HG03103 (cell line): ENCODE results near the gene KCTD16.

Experiments
- ATAC-seq: cut with Tn5 transposase; IDR thresholded peaks from one replicate; pipeline ENCODE4 v1.9.1; 2021; ENCODE audit warnings: low read depth; ENCODE audit not compliant: unreplicated experiment

Gene KCTD16

DNA sequence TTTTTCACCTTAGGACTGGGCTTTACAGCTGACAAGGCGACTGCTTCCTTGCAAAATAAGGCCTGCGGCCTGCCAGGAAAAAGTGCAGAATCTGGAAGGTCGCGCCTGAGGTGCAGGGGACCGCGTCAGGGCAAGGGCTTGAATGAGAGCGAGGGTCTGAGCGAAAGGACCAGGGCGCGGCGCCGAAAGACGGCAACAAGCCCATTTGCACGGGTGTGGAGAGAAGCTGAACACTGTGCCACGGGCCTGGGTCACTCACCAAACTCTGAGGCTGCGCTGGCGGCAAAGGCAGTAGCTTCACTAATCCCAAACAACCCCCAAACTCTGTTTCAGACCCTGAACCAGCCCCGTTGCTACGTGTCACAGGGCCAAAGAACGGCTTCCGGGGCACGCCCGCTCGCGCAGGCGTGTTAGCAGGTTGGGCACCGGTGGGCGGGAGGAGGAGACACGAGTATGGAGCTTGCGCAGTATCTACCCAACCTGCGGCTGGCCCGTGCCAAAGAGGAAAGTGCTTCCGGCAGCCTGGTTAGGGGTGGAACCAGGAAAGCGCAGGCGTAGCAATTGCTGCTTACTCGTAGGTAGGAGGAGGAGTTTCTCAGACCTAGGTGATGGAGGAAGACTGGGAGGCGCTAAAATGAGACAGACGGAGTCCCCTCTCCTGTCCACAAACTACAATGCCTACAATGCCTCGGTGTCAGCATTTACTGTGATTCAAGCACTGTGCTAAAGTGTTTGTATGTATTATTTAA lies at the start of gene KCTD16, which contains the start of gene YIPF5:
TSS of gene KCTD16 (plus strand) at position 598 of the 749 bp plus-strand sequence.
TSS of gene YIPF5 (minus strand) at position 384 of the 749 bp plus-strand sequence. CDS start 704 bp downstream, outside the sequence.
- ATAC-seq = peak; percentile 99

DNA sequence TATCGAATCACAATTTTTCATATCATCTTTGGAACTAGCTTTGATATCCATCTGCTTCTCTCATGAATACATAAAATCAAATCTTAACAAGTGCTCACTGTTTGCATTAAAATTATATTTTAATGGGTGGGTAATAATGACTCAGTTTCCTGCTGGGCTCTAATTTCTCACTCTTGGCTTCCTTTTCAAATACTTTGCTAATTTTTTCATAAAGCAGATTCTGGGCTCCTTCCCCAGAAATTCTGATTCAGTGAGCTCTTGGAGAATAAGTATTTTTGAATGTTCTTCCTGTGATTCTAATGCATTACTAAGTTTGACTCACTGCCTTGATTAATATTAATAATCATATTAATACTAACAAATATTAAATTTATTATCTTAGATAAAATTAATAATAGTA lies 49.1 kb upstream of the KCTD16 start:
- no peak for ATAC-seq

DNA sequence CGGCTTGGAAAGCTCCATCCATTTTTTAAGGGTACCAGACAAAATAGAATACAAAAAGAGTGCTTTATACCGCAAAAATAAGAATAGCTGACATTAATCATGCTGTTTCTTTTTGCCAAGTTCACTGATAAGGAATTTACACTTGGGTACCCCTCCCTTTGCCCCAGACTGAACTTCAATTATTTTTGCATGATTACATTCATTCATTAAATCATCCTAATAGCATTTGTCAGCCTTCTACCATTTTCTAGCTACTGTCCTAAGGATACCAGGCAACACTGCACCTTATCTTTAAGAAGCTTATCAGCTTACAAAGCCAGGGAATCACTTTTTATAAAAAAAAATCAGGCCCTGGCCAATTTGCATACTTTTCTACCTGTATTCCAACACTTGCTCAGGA lies 48.6 kb upstream of the KCTD16 start:
- no peak for ATAC-seq

DNA sequence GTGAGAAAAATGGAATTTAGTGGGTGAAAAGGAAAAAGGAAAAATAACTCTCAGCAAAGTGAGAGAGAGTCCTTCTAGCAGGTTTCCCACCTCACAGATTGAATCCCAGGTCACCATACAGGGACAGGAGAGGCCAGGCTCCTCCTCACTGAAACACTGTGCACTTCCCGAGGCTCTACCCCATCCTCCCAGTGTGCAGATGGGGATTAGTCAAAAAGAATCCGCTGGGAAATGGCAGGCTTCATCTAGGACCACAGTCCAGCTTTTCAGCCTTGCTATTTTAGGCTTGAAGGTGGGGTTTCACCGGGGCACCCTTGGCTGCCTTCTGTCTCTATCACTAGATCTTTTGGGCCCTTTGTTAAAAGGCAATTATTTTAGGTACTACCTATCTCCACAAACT lies 48.0 kb upstream of the KCTD16 start:
- ATAC-seq = no peak

DNA sequence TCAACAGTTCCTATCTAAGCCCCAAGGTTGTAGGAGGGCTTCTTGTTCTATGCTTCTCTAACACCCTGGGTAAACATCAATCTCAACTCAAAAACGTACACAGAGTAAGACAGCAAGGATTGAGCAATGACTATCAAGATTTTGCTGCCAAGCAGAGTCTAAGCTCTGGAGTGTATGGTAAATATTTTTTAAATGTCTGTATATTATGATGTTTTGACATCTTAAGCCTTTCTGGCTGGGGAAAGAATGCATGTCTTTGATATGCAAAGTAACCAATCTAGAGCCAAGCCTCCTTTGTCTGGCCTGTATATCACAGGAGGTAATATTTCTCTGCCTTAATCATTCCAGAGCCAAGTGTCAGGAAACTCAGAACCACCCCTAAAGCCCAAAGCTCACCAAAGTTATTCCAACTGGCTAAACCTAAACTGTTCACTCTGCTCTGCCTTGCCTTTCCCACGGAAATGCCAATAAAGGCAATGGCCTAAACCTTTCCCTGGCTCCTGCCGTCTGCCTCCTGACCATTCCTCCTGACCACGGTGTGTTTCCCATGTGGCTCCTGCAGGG lies 45.4 kb upstream of the KCTD16 start:
- ATAC-seq = no peak

DNA sequence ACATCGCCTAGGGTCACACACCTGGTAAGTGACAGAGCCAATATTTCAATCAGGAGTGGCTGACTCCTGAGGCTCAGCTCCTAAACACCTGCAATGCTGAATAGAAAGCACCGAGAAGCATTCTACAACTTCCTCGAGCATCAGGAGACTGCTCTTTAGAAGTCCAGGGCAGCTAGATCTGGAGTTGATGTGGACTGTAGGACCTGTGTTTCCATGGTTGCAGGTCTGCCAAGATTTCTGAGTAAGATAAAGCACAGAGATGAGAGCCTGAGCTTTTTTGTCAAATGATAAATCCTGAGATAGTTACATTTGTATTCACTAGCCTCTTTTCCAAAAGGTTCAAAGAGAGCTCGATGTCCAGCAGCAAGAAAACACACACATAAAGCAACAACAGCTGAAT lies 44.0 kb upstream of the KCTD16 start:
- ATAC-seq = no peak

DNA sequence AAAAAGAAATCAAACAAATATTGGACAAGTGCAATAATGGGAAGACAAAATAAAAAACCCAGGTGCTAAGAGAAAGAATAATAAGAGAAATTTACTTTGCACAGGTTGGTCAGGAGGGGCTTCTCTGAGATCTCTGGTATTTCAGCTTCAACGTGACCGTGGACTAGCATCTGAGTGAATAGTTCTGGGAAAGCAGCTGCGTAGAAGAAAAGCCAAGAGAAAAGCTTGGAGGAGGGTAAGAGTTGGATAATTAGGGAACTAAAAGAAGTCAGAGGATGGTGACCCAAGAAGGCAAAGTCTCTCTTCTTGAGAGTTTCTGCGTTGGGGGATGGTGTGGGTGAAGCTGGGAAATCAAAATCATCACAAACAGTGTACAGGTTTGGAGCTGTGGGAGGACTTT lies 41.8 kb upstream of the KCTD16 start:
- no peak for ATAC-seq

DNA sequence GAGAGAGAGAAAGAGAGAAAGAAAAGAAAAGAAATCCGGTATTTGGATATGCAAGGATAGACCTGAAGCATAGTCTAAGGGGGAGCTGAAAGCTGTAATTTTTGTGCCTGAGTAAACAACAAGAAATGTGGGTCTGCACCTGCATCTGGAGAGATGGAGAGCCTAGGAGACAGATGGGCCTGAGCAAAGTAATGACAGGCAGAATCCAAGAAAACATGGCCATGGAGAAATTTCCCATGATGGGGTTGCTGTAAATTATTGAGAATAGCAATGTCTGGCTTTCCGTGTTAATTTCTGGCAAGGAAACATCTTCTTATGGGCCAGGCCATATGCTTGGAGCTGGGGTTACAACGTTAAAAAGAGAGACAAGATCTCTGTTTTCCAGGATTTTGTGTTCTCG lies 40.4 kb upstream of the KCTD16 start:
- ATAC-seq = no peak

DNA sequence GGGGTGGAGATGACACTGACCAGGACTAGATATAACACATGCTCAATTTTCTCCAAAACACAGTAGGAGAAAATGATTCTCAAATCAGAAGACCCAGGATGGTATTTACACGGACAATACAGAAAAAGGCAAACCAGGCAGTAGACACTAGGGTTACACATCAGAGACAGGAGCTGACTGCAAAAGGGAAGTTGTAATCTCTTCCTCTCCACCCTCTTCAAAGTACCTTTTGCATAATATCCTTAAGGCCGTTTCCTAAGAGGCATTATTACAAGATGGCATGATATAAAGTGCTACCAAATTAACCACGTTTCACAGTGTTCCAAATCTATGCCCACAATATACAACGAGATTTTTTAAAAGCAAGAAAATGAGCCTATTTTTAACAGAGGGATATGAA lies 39.4 kb upstream of the KCTD16 start:
- no peak for ATAC-seq

DNA sequence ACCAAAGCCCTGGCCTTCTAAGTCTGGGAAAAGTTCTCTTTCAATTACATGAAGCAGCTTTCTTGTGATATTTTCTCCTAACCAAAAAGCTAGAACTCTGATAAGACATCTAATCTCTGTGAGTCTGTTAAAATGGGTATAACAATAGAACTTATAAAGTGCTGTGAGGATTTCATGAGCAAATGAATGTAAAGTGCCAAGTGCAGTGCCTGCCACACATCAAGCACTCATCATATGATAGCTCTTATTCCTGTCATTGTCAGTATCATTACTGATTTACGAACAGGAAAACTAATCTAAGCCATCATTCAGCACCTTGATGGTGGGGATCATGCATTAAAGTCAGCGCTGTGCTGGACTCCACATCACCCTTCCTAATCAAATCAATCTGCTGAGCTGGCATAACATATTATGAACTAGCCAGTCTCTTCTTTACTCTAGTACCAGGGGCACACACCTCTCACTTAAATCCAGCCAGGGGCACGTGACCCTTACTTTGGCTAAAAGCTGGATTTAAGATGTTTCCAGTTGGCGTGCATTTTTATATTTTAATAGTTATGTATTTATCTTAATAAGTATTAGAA lies 37.5 kb upstream of the KCTD16 start:
- ATAC-seq = no peak

DNA sequence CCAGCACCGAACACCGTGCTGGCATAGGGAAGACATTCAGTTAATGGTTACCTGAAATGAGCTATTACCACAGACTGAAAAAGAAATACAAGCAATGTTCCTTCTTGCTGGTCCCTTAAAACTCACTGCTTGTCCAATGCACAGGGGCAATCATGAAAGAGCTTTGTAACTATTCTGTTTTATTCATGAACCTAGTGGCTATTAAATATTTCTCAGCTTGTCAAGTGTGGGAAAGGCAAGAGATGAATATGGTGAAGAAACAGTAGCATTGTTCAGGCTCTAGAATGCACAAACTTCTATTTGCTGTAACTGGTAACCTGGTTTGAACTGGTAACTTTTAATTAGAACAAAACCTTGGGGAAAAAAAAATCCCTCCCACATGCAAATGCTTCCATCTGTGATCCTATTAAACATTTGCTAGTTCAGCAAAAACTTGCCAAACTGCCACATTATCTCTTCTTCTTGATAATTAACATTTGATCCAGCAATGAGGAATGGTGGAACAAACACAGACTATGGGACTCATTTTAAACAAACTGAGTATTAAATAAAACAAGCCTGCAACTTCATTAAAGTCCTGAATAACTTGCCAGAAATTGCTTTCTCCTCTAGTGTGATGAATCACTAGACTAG lies 36.4 kb upstream of the KCTD16 start:
- ATAC-seq = no peak

DNA sequence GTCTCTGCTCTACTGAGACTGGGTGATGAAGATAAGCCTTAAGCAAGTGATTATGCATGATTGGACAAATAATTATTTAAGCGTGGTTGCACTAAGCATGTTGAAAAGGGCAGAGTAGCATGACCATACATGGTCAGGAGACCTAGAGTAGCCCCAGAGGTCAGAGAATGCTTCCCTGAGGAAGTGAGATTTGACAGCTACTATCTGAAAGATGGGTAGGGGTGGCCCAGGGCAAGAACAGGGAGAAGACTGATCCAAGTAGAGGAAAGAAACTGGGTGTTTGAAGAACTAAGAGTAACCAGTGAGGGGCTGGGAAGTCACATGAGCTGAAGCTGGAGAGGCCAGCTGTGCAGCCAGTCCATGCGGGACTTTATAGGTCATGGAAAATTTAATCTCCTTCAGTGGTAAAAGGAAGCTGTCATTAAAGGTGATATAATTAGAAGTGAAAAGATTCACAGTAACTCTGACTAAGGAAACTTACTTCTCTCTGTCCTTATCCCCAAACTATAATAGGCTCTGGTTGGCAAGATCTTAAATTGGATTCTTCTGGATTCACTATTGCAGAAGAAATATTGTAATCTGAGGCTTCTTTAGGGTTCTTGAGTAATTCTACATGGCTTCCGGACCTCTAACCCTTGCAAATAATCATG lies 35.4 kb upstream of the KCTD16 start:
- no peak for ATAC-seq

DNA sequence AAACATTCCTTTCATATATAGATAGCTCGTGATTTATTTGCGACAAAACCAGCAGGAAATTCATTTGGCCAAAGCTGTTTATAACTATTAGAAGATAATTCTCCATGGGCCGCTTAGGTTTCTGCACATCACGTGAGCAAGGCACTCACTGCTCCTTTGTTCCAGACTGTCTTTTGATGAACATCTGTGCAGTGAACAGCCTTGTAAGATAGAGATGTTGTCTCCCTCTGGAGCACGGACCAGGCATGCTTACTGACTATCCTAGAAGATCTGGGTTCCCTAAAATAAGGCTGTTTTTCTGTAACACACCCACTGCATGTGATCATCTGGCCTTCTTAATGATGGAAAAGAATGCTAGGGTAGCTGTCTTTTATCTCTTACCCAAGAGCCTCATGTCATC lies 31.1 kb upstream of the KCTD16 start:
- ATAC-seq = no peak

DNA sequence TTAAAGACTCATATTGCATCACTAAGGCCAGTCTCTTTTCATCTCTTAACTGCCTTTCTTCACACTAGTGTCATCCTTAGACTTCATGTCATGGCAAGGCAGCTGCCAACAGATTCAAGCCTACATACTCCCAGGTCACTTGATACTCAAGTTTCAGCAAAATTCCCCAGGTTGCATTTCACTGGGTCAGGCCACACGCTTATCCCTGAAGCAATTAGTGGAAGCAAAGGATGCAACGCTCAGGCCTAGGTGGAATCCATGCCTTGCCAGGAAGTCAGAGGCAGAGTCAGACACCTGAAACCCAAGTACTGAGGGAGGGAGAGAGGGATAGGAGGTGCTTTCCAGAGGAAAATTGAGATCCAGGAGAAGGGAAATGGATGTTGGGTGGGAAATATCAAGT lies 29.1 kb upstream of the KCTD16 start:
- ATAC-seq = no peak

DNA sequence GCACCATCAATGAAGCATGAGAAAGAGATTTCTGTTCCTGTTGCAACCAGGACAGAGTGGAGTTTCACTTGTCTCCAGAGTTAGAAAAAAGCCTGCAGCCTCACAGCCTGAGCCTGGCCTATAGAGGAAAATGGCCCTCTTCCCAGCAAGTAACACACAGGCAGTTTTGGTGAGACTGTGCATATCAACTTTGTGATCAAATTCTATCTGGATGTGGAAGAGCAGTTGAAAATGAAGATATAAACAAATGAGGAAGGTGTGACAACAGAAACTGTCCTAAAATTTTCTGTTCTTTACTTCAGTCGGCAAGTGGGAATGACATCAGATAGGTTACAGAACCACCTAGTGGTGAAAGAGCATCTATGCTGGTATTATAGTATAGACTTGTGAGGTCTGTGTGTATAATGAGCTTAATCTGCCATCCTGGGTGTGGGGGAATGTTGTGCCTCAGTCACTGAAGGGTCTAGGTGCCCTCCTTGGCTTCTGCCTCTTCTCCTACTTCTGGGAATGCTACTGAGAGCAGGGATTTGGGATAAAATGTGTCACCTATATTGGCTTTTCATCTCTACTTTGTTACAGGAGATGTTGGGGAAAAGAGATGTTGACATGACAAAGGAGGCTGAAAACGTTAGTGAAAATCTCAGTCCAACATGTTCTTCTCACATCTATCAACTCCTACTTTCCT lies 28.4 kb upstream of the KCTD16 start:
- ATAC-seq = peak; percentile 98

DNA sequence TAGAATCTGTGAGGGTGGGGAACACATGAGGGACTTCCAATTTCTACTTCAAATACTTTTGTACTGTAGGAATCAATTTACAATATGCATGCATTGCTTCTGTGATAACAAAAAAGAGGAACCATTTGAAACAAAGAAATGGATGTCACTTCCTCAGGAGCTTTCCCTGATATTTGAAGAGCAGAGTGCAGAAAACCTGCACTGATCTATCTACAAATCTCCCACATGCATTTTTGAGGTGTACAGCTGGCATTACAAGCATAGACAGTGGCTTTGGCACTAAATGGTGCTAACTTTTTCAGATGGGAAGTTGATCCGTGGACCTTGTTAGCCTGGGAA lies 27.9 kb upstream of the KCTD16 start:
- ATAC-seq = no peak

DNA sequence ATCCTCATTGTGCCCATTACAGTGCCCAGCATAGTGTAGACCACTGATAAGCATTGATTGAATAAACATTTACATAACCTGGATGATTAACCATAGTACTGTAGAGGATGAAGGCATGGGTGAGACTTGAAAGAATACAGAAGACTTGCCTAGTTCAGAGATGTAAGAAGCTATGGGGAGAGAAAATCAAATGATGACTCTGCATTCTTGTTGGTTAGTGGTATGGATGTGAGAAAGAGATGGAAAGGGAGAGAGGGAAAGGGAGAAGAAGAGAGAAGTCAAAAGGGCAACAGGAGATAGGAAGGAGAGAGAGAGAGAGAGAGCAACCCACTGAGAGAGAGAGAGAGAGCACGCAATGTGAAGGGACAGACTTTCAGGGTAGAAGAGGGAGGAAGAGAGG lies 27.0 kb upstream of the KCTD16 start:
- ATAC-seq = no peak

DNA sequence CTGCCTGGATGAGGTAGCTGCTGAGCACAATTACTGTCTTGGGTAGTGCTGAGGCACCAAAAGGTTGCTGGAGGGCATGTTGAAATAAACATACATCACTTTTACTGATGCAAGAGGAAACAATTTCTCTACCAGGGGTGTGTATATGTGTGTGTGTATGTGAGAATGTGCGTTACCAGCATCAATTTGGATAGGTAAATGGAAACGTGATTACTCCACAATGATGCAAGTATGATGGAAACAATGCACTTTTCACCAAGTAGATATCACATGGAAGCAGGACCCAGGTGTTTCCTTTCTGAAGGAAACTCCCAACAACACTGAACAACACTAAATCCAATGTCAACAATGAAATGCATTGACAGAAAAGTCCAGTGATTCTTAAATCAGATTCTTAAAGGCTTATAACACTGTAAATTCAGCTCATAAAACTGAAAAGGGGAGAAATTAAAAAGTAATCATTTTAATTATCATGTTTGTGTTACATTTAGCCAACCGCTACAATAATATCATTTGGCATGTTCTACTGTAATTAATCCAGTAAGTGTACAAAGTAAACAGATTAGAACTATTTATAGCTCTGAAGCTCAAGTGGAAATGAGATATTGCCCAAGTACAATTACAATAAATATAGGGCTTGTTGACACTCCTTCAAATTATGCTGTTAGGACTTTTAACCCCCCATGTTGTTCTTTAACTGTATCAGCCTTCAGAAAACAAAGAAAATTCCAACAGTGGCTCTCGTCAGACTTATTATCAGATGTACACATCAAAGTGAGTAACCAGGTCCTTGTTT lies 25.5 kb upstream of the KCTD16 start:
- no peak for ATAC-seq

DNA sequence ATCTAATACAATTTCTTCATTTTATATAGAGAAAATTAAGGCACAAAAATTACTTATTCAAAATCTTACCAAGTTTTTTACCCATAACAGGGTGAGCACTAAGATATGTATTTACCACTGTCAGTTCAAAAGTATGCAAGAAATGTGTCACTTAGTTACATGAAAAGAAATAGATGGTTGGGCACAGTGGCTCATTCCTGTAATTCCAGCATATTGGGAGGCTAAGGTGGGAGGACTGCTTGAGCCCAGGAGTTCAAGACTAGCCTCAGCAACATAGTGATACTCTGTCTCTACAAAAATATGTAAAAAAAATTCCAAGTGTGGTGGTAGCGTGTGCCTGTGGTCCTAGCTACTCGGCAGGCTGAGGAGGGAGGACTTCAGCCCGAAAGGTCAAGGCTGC lies 19.6 kb upstream of the KCTD16 start:
- ATAC-seq = no peak

DNA sequence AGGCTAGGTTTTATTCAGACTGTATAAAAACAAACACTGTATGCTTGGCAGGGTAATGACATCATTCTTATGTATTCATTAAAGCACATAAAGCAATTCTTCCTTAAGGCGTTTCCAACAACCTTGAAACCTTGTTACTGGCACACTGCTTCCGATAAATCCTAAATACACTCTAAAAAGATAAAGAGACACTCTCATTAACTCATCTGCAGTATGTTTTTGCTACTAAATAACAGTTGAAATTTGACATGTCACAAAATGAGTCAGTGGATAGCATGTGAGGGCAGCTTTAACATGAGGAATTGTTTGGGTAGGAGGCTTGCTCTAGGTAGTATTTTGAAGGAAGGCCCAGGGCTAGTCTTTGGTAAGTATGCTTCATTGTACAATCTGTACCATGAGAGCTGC lies 13.9 kb upstream of the KCTD16 start:
- no peak for ATAC-seq
